Natural killer cell (primary cell): ENCODE data around the gene FUT3. TPM values are rescaled to one million over a fixed set of nuclear protein-coding genes. Genes with fewer than 3 reads are reported as not detected.
"Not testable (repeated sequence)": the region's sequence is repeated elsewhere in the genome, so short reads cannot be mapped to it uniquely, and the experiment has no call there.

Source experiments
- ATAC-seq, 3 donors: fragments of 150-1000 bp in 2 of 3; fragments of 200-7000 bp in 1 of 3; cut with Tn5 transposase; 1 replicate in 1 of 3; 2 replicates in 2 of 3; pipeline ENCODE4 v1.10.0; 2021; ENCODE audit warnings: mild to moderate bottlenecking in 2 of 3, moderate library complexity in 2 of 3
- DNase-seq, 2 donors: peaks; one replicate each; pipeline versions ENCODE4 v3.0.0 to v3.0.0-alpha.2; 2013 to 2021; ENCODE audit warnings: mixed read lengths in 1 of 2
- H3K27ac ChIP-seq: one replicate; pipeline ENCODE4 v1.5.1; 2013; ENCODE audit warnings: mild to moderate bottlenecking, low read length
- H3K27me3 ChIP-seq: one replicate; pipeline ENCODE4 v1.6.1; 2013; ENCODE audit warnings: low read length; ENCODE audit not compliant: control insufficient read depth, insufficient read depth
- H3K36me3 ChIP-seq: one replicate; pipeline ENCODE4 v1.6.1; 2013; ENCODE audit warnings: low read length; ENCODE audit not compliant: control insufficient read depth, insufficient read depth
- H3K4me1 ChIP-seq: one replicate; pipeline ENCODE4 v1.6.1; 2013; ENCODE audit warnings: low read length; ENCODE audit not compliant: control insufficient read depth, insufficient read depth
- H3K4me3 ChIP-seq: one replicate; pipeline ENCODE4 v1.5.1; 2013; ENCODE audit warnings: low read length
- H3K9me3 ChIP-seq: one replicate; pipeline ENCODE4 v1.6.1; 2013; ENCODE audit warnings: low read length; ENCODE audit not compliant: control insufficient read depth, insufficient read depth
- H3K27ac Mint-ChIP-seq, 2 donors: one replicate each; pipeline ENCODE4 v1.8.0; 2022; ENCODE audit warnings: mild to moderate bottlenecking in 2 of 2, mixed read lengths in 2 of 2, moderate library complexity in 1 of 2
- H3K27me3 Mint-ChIP-seq, 2 donors: one replicate each; pipeline ENCODE4 v1.8.0; 2022; ENCODE audit warnings: low read depth in 2 of 2, mixed read lengths in 2 of 2
- H3K36me3 Mint-ChIP-seq: one replicate; pipeline ENCODE4 v1.8.0; 2022; ENCODE audit warnings: mixed read lengths
- H3K4me1 Mint-ChIP-seq, 2 donors: one replicate each; pipeline ENCODE4 v1.8.0; 2022; ENCODE audit warnings: mixed read lengths in 2 of 2
- H3K4me3 Mint-ChIP-seq: one replicate; pipeline ENCODE4 v1.8.0; 2022; ENCODE audit warnings: mild to moderate bottlenecking, moderate library complexity, mixed read lengths
- H3K9me3 Mint-ChIP-seq, 2 donors: one replicate each; pipeline ENCODE4 v1.8.0; 2022; ENCODE audit warnings: mixed read lengths in 2 of 2
- WGBS: methylation state at CpG from one replicate; pipeline ENCODE4 v1.1.7; 2013; ENCODE audit warnings: missing lambda C conversion rate; ENCODE audit not compliant: insufficient coverage; 5-methylcytosine and 5-hydroxymethylcytosine counted together
- intact Hi-C: fragments of 100-400 bp; cut with micrococcal nuclease; formaldehyde crosslinking; loops from one replicate; pipeline ENCODE4 v1.14.2; 2022
- total RNA-seq, 4 donors: library from RNA; stranded (reverse); fragments of 120-200 nt in 1 of 4; gene quantifications; one replicate each; pipeline versions ENCODE4 v1.2.3 to v1.2.4, GENCODE V29; 2013 to 2022
- TF ChIP-seq, protein P1 (sequence below): fragments of 200-600 bp; IDR thresholded peaks from one replicate; pipeline ENCODE4 v1.8.0; 2022; ENCODE audit warnings: antibody characterized with exemption

FUT3 gene
- total RNA-seq, 3 donors from 2014 or later (not counting 1 experiment from before 2014, with no cell fraction given): not detected

DNA sequence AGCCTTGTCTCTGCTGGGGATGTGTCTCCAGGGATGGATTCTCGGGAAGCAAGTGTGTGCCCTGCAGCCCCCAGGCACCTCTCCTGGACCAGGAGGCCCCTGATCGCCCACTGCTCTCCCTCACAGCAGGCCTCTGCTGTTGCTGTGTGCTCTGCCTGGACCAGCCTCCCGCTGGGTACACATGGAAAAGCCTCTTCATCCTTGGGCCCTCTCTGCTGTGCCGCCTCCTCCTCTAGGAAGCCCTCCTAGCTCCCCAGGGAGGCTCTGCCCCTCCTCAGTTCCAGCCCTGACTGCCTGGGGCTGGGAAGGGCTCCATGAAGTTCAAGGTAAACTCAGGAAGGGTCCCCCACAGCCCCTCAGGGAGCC, 40.3 kb upstream of the FUT3 start:
- TF ChIP-seq, protein P1, sequence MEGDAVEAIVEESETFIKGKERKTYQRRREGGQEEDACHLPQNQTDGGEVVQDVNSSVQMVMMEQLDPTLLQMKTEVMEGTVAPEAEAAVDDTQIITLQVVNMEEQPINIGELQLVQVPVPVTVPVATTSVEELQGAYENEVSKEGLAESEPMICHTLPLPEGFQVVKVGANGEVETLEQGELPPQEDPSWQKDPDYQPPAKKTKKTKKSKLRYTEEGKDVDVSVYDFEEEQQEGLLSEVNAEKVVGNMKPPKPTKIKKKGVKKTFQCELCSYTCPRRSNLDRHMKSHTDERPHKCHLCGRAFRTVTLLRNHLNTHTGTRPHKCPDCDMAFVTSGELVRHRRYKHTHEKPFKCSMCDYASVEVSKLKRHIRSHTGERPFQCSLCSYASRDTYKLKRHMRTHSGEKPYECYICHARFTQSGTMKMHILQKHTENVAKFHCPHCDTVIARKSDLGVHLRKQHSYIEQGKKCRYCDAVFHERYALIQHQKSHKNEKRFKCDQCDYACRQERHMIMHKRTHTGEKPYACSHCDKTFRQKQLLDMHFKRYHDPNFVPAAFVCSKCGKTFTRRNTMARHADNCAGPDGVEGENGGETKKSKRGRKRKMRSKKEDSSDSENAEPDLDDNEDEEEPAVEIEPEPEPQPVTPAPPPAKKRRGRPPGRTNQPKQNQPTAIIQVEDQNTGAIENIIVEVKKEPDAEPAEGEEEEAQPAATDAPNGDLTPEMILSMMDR: no peak
- H3K36me3 ChIP-seq: peaks cover 18% of the 10 kb centered on the region
- H3K27me3 Mint-ChIP-seq: peaks cover 0 to 3% of the 10 kb centered on the region in 2 donors
- no peaks in the 10 kb centered on the region for H3K27me3 ChIP-seq
- no peaks in the 10 kb centered on the region for H3K9me3 Mint-ChIP-seq
- H3K27ac ChIP-seq: no peak overlapping the region
- no peaks in the 10 kb centered on the region for H3K9me3 ChIP-seq
- 67% methylated on average over 4 of the region's 4 CpGs for WGBS
- H3K4me1 ChIP-seq: no peaks in the 10 kb centered on the region
- H3K27ac Mint-ChIP-seq: no peak overlapping the region
- intact Hi-C loops: no loop called here
- DNase-seq: no peak
- no peak for ATAC-seq
- peaks cover 0 to 7% of the 10 kb centered on the region in 2 donors for H3K4me1 Mint-ChIP-seq
- no peak overlapping the region for H3K4me3 Mint-ChIP-seq
- no peaks in the 10 kb centered on the region for H3K36me3 Mint-ChIP-seq
- no peak overlapping the region for H3K4me3 ChIP-seq

DNA sequence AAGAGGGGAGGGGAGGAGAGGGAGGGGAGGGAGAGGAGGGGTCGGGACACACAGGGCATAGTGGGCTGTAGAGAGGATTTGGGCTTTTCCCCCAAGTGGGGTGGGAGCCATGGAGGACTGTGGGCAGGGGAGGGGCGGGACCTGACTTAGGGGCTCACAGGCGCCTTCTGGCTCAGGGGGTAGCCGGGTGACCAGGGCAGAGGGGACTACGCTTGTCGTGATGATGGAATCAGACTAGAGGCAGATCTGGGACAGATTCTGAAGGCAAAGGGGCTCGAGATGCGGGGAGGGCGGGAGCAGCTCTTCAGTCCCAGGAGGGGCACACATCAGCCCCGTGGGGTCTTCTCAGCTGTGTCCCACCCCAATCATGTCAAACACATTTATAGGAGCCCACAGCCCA, 38.9 kb upstream of the FUT3 start:
- peaks cover 0 to 7% of the 10 kb centered on the region in 2 donors for H3K4me1 Mint-ChIP-seq
- Histone ChIP-seq H3K9me3 (no peaks in the 10 kb centered on the region), H3K4me1 (no peaks in the 10 kb centered on the region), H3K4me3 (no peak overlapping the region), H3K36me3 (peaks cover 4% of the 10 kb centered on the region), H3K27ac (no peak overlapping the region), H3K27me3 (no peaks in the 10 kb centered on the region)
- TF ChIP-seq, protein P1: no peak
- no peak overlapping the region for H3K4me3 Mint-ChIP-seq
- peaks cover 0 to 6% of the 10 kb centered on the region in 2 donors for H3K27me3 Mint-ChIP-seq
- H3K9me3 Mint-ChIP-seq: no peaks in the 10 kb centered on the region
- no peak for ATAC-seq
- no peaks in the 10 kb centered on the region for H3K36me3 Mint-ChIP-seq
- DNase-seq: no peak
- no peak overlapping the region for H3K27ac Mint-ChIP-seq
- 63% methylated on average over 10 of the region's 10 CpGs for WGBS
- intact Hi-C loops: no loop called here

DNA sequence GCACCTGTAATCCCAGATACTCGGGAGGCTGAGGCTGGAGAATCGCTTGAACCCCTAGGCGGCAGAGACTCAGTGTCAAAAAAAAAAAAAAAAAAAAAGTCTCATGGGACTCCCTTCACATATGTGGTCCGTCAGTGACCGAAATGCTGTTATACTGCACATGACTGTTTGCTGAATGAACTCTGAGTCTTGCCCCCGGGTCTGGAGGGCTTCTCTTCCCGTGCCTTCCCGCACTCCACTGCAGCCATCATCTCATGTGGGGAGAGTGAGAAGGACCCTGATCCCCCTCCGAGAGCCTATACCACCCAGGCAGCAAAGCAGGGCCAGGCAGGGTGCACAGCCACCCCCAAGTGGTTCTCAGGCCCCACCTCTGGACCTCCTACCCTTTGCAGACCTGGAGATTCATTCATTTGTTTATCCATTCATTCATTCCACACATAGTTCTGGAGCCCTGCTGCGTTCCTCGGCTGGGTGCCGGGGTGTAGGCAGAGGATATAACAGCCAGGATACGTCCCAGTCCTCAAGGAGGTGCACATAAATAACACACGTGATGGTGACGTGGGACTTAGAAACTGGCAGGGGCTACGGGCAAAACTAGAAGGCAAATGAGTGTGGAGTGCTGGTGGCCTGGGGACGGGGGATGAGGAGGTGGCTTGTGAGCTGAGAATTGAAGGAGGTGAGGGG, 38.2 kb upstream of the FUT3 start:
- Histone ChIP-seq H3K36me3 (no peaks in the 10 kb centered on the region), H3K27ac (no peak overlapping the region), H3K4me1 (no peaks in the 10 kb centered on the region), H3K9me3 (no peaks in the 10 kb centered on the region), H3K4me3 (no peak overlapping the region), H3K27me3 (no peaks in the 10 kb centered on the region)
- intact Hi-C loops: no loop called here
- H3K27ac Mint-ChIP-seq: no peak overlapping the region
- H3K9me3 Mint-ChIP-seq: no peaks in the 10 kb centered on the region
- DNase-seq (no peak), ATAC-seq (no peak)
- H3K27me3 Mint-ChIP-seq: peaks cover 0 to 6% of the 10 kb centered on the region in 2 donors
- WGBS: 70% methylated on average over 16 of the region's 17 CpGs
- TF ChIP-seq, protein P1: no peak
- H3K4me1 Mint-ChIP-seq: peaks cover 0 to 7% of the 10 kb centered on the region in 2 donors
- no peaks in the 10 kb centered on the region for H3K36me3 Mint-ChIP-seq
- H3K4me3 Mint-ChIP-seq: no peak overlapping the region

DNA sequence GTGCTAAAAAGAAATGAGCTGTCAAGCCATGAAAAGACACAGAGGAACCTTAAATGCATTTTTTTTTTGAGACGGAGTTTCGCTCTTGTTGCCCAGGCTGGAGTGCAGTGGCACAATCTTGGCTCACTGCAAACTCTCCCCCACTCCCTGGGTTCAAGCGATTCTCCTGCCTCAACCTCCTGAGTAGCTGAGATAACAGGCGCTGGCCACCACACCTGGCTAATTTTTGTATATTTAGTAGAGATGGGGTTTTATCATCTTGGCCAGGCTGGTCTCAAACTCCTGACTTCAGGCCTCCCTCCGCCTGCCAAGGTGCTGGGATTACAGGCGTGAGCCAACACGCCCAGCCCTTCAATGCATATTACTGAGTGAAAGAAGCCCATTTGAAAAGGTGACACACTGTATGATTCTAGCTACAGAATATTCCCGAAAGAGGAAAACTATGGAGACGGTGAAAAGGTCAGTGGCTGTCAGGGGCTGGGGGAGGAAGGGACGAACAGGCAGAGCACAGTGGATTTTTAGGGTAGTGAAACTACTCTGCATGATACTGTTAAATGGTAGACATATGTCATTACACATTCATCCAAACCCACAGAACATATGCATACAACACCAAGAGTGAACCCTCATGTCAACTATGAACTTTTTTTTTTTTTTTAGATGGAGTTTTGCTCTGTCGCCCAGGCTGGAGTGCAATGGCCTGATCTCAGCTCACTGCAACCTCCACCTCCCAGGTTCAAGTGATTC, 33.0 kb upstream of the FUT3 start:
- DNase-seq, H3K9me3 ChIP-seq, H3K4me3 Mint-ChIP-seq, H3K27me3 ChIP-seq, H3K4me3 ChIP-seq, H3K4me1 Mint-ChIP-seq, H3K9me3 Mint-ChIP-seq, H3K27ac Mint-ChIP-seq, intact Hi-C loops, H3K4me1 ChIP-seq, H3K36me3 Mint-ChIP-seq, ATAC-seq, H3K36me3 ChIP-seq, H3K27ac ChIP-seq: not testable (repeated sequence)
- peaks cover 0 to 11% of the 10 kb centered on the region in 2 donors for H3K27me3 Mint-ChIP-seq
- WGBS: 78% methylated on average over 9 of the region's 11 CpGs

DNA sequence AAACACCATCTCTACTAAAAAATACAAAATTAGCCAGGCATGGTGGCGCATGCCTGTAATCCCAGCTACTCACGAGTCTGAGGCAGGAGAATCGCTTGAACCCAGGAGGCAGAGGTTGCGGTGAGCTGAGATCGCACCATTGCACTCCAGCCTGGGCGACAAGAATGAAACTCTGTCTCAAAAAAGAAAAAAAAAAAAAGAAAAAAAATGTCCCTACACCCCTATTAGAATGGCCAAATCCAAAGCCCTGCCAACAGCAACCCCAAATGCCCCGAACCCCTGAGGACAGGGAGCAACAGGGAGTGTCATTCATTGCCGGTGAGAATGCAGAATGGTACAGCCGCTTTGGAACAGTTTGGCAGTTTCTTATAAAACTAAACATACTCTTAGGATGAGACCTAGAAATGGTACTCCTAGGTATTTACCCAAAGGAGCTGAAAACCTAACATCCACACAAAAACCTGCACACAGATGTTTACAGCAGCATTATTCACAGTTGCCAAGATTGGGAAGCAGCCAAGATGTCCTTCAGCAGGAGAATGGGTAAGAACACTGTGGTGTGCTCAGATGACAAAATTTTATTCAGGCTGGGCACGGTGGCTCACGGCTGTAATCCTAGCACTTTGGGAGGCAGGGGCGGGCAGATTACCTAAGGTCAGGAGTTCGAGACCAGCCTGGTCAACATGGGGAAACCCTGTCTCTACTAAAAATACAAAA, 32.1 kb upstream of the FUT3 start:
- H3K4me3 ChIP-seq, H3K4me1 ChIP-seq, ATAC-seq, H3K27ac ChIP-seq, DNase-seq, H3K9me3 Mint-ChIP-seq, H3K4me1 Mint-ChIP-seq, H3K27ac Mint-ChIP-seq, H3K9me3 ChIP-seq, H3K27me3 ChIP-seq, H3K4me3 Mint-ChIP-seq, H3K36me3 Mint-ChIP-seq, H3K36me3 ChIP-seq, intact Hi-C loops: not testable (repeated sequence)
- peaks cover 0 to 11% of the 10 kb centered on the region in 2 donors for H3K27me3 Mint-ChIP-seq
- WGBS: 84% methylated on average over 12 of the region's 13 CpGs
